Fibroblast of lung (primary cell): ENCODE data around the gene TROAP.

Source experiments
- EZH2 ChIP-seq: IDR thresholded peaks from 2 replicates; pipeline ENCODE4 v1.5.1; 2012; ENCODE audit warnings: low read length, control low read depth, mild to moderate bottlenecking; ENCODE audit errors: missing control alignments
- TF ChIP-seq, protein P1 (sequence below), 2 donors: IDR thresholded peaks in 1 of 2; conservative IDR thresholded peaks in 1 of 2; 1 replicate in 1 of 2; 2 replicates in 1 of 2; pipeline ENCODE4 v1.5.1; 2011 to 2012; ENCODE audit warnings: low read length in 2 of 2, control low read depth in 1 of 2, inconsistent platforms in 1 of 2, low read depth in 1 of 2, mild to moderate bottlenecking in 1 of 2

- TF ChIP-seq, protein P1, sequence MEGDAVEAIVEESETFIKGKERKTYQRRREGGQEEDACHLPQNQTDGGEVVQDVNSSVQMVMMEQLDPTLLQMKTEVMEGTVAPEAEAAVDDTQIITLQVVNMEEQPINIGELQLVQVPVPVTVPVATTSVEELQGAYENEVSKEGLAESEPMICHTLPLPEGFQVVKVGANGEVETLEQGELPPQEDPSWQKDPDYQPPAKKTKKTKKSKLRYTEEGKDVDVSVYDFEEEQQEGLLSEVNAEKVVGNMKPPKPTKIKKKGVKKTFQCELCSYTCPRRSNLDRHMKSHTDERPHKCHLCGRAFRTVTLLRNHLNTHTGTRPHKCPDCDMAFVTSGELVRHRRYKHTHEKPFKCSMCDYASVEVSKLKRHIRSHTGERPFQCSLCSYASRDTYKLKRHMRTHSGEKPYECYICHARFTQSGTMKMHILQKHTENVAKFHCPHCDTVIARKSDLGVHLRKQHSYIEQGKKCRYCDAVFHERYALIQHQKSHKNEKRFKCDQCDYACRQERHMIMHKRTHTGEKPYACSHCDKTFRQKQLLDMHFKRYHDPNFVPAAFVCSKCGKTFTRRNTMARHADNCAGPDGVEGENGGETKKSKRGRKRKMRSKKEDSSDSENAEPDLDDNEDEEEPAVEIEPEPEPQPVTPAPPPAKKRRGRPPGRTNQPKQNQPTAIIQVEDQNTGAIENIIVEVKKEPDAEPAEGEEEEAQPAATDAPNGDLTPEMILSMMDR (conservative IDR thresholded peaks at IDR 0.05 in 1 of 2, IDR thresholded peaks at IDR 0.05 in 1 of 2; ENCODE audit: low read depth in 1 of 2, low read length in 2 of 2), result no peak
- TF ChIP-seq EZH2, result no peak
Observed at GRCh38 chr12:49322708-49323523, at the start of gene TROAP.
